ENCODE results near the gene TRIP10.

TRIP10 gene

GRCh38 chr19:6787393-6787792, 47.9 kb downstream of the TRIP10 start:
- in situ Hi-C loops (cut with HindIII; ENCODE audit: low pct_ligation_motif_present, low sequenced_read_pairs), result no loop called here

DNA sequence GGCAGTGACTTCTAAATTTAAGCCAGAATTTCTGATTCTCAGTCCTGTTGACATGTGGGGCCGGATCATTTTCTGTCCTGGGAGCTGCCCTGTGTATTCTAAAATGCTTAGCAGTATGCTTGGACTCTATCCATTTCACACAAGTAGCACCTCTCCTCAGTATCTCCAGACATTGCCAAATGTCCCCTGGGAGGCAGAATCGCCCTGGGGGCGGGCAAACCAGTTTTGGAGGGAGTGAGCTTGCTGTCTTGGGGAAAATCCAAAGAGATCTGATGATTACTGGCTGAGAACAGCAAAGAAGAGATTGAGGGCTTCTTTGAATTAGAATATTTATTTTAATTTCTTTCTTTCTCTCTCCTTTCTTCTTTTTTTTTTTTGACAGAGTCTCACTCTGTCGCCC, 49.4 kb downstream of the TRIP10 start:
- H3K27me3 ChIP-seq (replicated peaks), result no peaks in the 10 kb centered on the region
- no peak overlapping the region for H3K4me3 ChIP-seq (ENCODE audit: low read depth, low read length)
- H3K27ac ChIP-seq, result no peak overlapping the region
- no peaks in the 10 kb centered on the region for H3K36me3 ChIP-seq (replicated peaks)
- no peak for DNase-seq
- no peak for TF ChIP-seq CTCF (IDR thresholded peaks at IDR 0.05; ENCODE audit: low read depth, low read length, missing control alignments)
- in situ Hi-C loops (cut with HindIII; ENCODE audit: low pct_ligation_motif_present, low sequenced_read_pairs), result no loop called here

More at GRCh38 chr19:6787393-6787792, 47.9 kb downstream of the TRIP10 start:
- Histone ChIP-seq H3K27me3 (replicated peaks) (no peaks in the 10 kb centered on the region), H3K27ac (no peak overlapping the region), H3K36me3 (replicated peaks) (no peaks in the 10 kb centered on the region), H3K4me3 (ENCODE audit: low read depth, low read length) (no peak overlapping the region)
- TF ChIP-seq CTCF (IDR thresholded peaks at IDR 0.05; ENCODE audit: low read depth, low read length, missing control alignments), result no peak
- no peak for DNase-seq

DNA sequence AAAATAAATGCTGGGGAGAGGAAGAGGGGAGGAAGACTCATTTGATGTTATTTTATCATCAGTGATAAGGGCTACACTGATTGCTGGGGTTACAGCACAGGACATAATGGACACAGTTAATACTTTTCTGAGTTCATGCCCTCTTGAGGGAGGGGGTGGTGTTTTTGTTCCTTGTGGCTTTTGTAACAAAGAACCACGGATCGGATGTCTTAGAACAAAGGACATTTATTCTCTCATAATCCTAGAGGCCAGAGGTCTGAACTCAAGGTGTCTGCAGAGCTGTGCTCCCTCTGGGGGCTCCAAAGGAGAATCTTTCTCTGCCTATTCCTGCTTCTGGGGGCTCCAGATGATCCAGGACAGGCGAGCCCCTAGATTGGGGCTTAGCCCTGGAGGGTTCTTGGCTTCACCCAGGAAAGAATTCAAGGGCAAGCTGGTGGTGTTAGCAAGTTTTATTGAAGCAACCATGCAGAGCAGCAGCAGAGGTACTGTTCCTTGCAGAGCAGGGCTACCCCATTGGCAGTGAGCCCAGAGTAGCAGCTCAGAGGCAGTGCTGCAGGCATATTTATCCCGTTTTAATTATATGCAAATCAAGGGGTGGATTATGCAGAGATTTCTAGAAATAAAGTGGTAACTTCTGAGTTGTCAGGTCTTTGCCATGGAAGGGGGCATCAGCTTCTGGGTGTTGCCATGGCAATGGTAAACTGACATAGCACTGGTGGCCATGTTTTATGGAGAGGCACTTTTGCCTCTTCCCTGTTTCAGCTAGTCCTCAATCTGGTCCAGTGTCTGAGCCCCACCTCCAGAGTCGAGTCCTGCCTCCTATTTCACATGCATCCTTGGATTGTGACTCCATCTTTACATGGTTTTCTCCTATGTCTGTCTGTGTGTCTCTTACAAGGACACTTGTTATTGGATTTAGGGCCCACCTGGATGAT, 51.0 kb downstream of the TRIP10 start:
- no peak for TF ChIP-seq CTCF (IDR thresholded peaks at IDR 0.05; ENCODE audit: low read depth, low read length, missing control alignments)
- H3K36me3 ChIP-seq (replicated peaks), result no peaks in the 10 kb centered on the region
- no peak overlapping the region for H3K4me3 ChIP-seq (ENCODE audit: low read depth, low read length)
- no peak for DNase-seq
- no peak overlapping the region for H3K27ac ChIP-seq
- no peaks in the 10 kb centered on the region for H3K27me3 ChIP-seq (replicated peaks)
- in situ Hi-C loops (cut with HindIII; ENCODE audit: low pct_ligation_motif_present, low sequenced_read_pairs), result no loop called here

DNA sequence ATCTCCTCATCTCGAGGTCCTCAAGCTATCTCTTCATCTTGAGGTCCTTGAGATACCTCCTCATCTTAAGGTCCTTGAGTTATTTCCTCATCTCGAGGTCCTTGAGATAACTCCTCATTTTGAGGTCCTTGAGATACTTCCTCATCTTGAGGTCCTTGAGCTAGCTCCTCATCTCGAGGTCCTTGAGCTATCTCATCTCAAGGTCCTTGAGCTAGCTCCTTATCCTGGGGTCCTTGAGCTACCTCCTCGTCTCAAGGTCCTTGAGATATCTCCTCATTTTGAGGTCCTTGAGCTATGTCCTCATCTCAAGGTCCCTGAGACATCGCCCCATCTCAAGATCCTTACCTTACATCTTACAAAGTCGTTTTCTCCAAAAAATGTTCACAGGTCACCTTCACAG, 51.8 kb downstream of the TRIP10 start:
- Histone ChIP-seq H3K27me3 (replicated peaks) (no peaks in the 10 kb centered on the region), H3K36me3 (replicated peaks) (no peaks in the 10 kb centered on the region), H3K27ac (no peak overlapping the region), H3K4me3 (ENCODE audit: low read depth, low read length) (no peak overlapping the region)
- in situ Hi-C loops (cut with HindIII; ENCODE audit: low pct_ligation_motif_present, low sequenced_read_pairs), result no loop called here
- DNase-seq, result no peak
- no peak for TF ChIP-seq CTCF (IDR thresholded peaks at IDR 0.05; ENCODE audit: low read depth, low read length, missing control alignments)

DNA sequence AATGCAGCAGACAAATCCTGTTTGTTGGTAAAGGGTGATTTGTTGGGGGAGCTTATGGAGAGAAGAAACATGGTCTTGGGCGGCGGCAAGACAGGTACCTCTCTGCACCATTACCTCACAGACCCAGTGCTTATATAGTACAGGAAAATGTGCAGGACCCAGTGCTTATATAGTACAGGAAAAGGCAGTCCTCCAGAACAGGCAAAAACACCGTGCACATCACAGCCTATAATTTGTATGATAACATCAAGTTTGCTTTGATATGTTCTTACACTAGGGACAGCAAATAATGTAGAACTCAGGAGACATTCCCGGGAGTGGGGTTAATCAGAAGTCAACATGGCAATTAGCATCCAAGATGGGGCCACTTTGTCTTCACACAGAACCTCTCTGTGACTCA, 53.9 kb downstream of the TRIP10 start:
- H3K4me3 ChIP-seq (ENCODE audit: low read depth, low read length), result no peak overlapping the region
- no peak overlapping the region for H3K27ac ChIP-seq
- no peaks in the 10 kb centered on the region for H3K36me3 ChIP-seq (replicated peaks)
- in situ Hi-C loops (cut with HindIII; ENCODE audit: low pct_ligation_motif_present, low sequenced_read_pairs), result no loop called here
- TF ChIP-seq CTCF (IDR thresholded peaks at IDR 0.05; ENCODE audit: low read depth, low read length, missing control alignments), result no peak
- DNase-seq, result no peak
- no peaks in the 10 kb centered on the region for H3K27me3 ChIP-seq (replicated peaks)

Measured in brain microvascular endothelial cell (primary cell).